ENCODE data around the gene OXSR1.

GRCh38 chr3:38204599-38205471, 39.5 kb downstream of the OXSR1 start:
- TF ChIP-seq, protein P1, sequence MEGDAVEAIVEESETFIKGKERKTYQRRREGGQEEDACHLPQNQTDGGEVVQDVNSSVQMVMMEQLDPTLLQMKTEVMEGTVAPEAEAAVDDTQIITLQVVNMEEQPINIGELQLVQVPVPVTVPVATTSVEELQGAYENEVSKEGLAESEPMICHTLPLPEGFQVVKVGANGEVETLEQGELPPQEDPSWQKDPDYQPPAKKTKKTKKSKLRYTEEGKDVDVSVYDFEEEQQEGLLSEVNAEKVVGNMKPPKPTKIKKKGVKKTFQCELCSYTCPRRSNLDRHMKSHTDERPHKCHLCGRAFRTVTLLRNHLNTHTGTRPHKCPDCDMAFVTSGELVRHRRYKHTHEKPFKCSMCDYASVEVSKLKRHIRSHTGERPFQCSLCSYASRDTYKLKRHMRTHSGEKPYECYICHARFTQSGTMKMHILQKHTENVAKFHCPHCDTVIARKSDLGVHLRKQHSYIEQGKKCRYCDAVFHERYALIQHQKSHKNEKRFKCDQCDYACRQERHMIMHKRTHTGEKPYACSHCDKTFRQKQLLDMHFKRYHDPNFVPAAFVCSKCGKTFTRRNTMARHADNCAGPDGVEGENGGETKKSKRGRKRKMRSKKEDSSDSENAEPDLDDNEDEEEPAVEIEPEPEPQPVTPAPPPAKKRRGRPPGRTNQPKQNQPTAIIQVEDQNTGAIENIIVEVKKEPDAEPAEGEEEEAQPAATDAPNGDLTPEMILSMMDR (IDR thresholded peaks at IDR 0.05) = no peak
- TF ChIP-seq POLR2A (IDR thresholded peaks at IDR 0.05; ENCODE audit: low read length) (no peak), CBX2 (IDR thresholded peaks at IDR 0.05; ENCODE audit: borderline replicate concordance, low read depth) (no peak), RAD21 (conservative IDR thresholded peaks at IDR 0.05 in 1 of 2, IDR thresholded peaks at IDR 0.05 in 1 of 2) (no peak), ZNF302 (CRISPR knock-in tag; IDR thresholded peaks at IDR 0.05) (no peak), MAFK (IDR thresholded peaks at IDR 0.05; ENCODE audit: partially characterized antibody) (no peak), FOXS1 (CRISPR knock-in tag; IDR thresholded peaks at IDR 0.05) (no peak), PBX3 (IDR thresholded peaks at IDR 0.05) (no peak), MAX (IDR thresholded peaks at IDR 0.05) (no peak)
